Endothelial cell of umbilical vein (primary cell): ENCODE results near the gene SMAD7.
A peak's percentile ranks its signal among the peaks of the same experiment; 100 is the strongest.

Experiments
- EZH2 ChIP-seq: IDR thresholded peaks from 2 replicates; pipeline ENCODE4 v1.6.1; 2012; ENCODE audit warnings: borderline replicate concordance, low read depth, mild to moderate bottlenecking, moderate library complexity, low read length, inconsistent platforms; ENCODE audit not compliant: severe bottlenecking
- FOS ChIP-seq: IDR thresholded peaks from 2 replicates; pipeline ENCODE4 v1.6.1; 2011; ENCODE audit warnings: mild to moderate bottlenecking, low read length, moderate library complexity, borderline replicate concordance; ENCODE audit not compliant: insufficient read depth
- JUN ChIP-seq: IDR thresholded peaks from 2 replicates; pipeline ENCODE4 v1.6.1; 2011; ENCODE audit warnings: borderline replicate concordance, low read depth; ENCODE audit not compliant: insufficient read length, insufficient read depth
- MYC ChIP-seq: IDR thresholded peaks from one replicate; pipeline ENCODE4 v1.6.1; 2011; ENCODE audit warnings: mild to moderate bottlenecking, low read depth, low read length
- POLR2A ChIP-seq: IDR thresholded peaks from 2 replicates; pipeline ENCODE4 v1.6.1; 2012; ENCODE audit warnings: low read depth, mild to moderate bottlenecking, control low read depth, low read length
- POLR2AphosphoS5 ChIP-seq: IDR thresholded peaks from 2 replicates; pipeline ENCODE4 v1.6.1; 2012; ENCODE audit warnings: low read depth, mild to moderate bottlenecking, control low read depth, low read length, moderate library complexity; ENCODE audit not compliant: insufficient read depth
- TF ChIP-seq, protein P1 (sequence below): IDR thresholded peaks from 2 replicates; pipeline ENCODE4 v1.6.1; 2011; ENCODE audit not compliant: insufficient read depth, insufficient read length
- TF ChIP-seq, protein P2 (sequence below), 2 donors: IDR thresholded peaks; 1 replicate in 1 of 2; 2 replicates in 1 of 2; pipeline ENCODE4 v1.5.1; 2011; ENCODE audit warnings: low read length in 2 of 2, mild to moderate bottlenecking in 2 of 2, moderate library complexity in 2 of 2, control low read depth in 1 of 2, inconsistent platforms in 1 of 2, low read depth in 1 of 2; ENCODE audit not compliant: insufficient read depth in 1 of 2; ENCODE audit errors: extremely low read depth in 1 of 2

DNA sequence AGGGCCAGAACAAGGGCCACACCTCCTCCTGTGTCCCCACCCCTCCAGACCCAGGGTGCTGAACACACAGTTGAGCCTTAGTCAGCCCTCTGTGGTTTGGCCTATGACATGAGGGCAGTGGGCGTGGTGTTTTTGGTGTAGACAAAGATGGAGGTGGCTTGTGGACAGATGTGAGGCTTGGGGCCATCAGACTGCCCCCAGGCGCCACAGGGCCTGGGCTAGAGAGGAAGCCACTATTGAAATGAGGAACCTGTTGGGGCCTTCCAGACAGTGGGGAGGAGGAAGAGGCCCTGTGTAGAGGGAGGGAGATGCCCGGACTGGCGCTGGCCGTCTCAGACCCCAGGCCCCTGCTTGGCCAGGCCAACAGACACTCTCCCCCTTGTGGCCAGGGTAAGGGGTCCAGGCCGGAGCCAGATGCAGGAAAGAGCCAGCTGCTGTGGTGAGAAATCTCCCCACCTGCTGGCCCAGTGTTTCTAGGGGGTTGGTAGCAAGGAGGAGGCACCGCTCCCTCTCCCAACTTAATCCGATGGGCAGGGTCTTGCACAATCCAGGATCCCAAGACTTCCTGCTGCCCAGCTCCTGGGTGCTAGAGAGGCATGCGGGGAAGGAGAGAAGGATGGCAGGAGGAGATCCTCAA, 53.8 kb downstream of the SMAD7 start:
- TF ChIP-seq, protein P1, sequence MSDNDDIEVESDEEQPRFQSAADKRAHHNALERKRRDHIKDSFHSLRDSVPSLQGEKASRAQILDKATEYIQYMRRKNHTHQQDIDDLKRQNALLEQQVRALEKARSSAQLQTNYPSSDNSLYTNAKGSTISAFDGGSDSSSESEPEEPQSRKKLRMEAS: no peak
- TF ChIP-seq, protein P2, sequence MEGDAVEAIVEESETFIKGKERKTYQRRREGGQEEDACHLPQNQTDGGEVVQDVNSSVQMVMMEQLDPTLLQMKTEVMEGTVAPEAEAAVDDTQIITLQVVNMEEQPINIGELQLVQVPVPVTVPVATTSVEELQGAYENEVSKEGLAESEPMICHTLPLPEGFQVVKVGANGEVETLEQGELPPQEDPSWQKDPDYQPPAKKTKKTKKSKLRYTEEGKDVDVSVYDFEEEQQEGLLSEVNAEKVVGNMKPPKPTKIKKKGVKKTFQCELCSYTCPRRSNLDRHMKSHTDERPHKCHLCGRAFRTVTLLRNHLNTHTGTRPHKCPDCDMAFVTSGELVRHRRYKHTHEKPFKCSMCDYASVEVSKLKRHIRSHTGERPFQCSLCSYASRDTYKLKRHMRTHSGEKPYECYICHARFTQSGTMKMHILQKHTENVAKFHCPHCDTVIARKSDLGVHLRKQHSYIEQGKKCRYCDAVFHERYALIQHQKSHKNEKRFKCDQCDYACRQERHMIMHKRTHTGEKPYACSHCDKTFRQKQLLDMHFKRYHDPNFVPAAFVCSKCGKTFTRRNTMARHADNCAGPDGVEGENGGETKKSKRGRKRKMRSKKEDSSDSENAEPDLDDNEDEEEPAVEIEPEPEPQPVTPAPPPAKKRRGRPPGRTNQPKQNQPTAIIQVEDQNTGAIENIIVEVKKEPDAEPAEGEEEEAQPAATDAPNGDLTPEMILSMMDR (IDR thresholded peaks at IDR 0.05; ENCODE audit: extremely low read depth in 1 of 2, insufficient read depth in 1 of 2, low read depth in 1 of 2, low read length in 2 of 2): peak; percentile 10 to 47
- TF ChIP-seq POLR2A (no peak), POLR2AphosphoS5 (no peak), EZH2 (no peak), FOS (no peak), MYC (no peak), JUN (no peak)
